Activated T-helper 9 cell treated with anti-CD3 and anti-CD28 coated beads, Interleukin-2, amount 50 U/mL, for 16 hours (primary cell): ENCODE measurements around the gene PRKCA.
"Not testable (repeated sequence)": the region's sequence is repeated elsewhere in the genome, so short reads cannot be mapped to it uniquely, and the experiment has no call there.

ENCODE experiments used
- DNase-seq: peaks from one replicate; pipeline ENCODE4 v3.0.0-alpha.2; 2020; ENCODE audit warnings: low read depth

Gene PRKCA

GRCh38 chr17:66684261-66684660 is 381.8 kb downstream of the PRKCA start:
- no peak for DNase-seq

GRCh38 chr17:66684731-66685130 is 382.3 kb downstream of the PRKCA start:
- no peak for DNase-seq

GRCh38 chr17:66686601-66687000 is 384.2 kb downstream of the PRKCA start:
- no peak for DNase-seq

- DNase-seq: no peak
Measured at GRCh38 chr17:66687570-66688284, 385.3 kb downstream of the PRKCA start.

- no peak for DNase-seq
Measured at GRCh38 chr17:66689221-66689620, 386.8 kb downstream of the PRKCA start.

- no peak for DNase-seq
Measured at GRCh38 chr17:66690166-66690565, 387.8 kb downstream of the PRKCA start.

GRCh38 chr17:66691644-66692420 is 389.4 kb downstream of the PRKCA start:
- no peak for DNase-seq

- no peak for DNase-seq
Measured at GRCh38 chr17:66692421-66692690, 389.9 kb downstream of the PRKCA start.

GRCh38 chr17:66695098-66695497 is 392.7 kb downstream of the PRKCA start:
- no peak for DNase-seq

- no peak for DNase-seq
Measured at GRCh38 chr17:66698270-66698669, 395.9 kb downstream of the PRKCA start.

GRCh38 chr17:66701462-66701861 is 399.0 kb downstream of the PRKCA start:
- no peak for DNase-seq

GRCh38 chr17:66702106-66702936 is 399.9 kb downstream of the PRKCA start:
- no peak for DNase-seq

- no peak for DNase-seq
Measured at GRCh38 chr17:66704858-66705520, 402.6 kb downstream of the PRKCA start.

- DNase-seq: no peak
Measured at GRCh38 chr17:66706851-66707450, 404.5 kb downstream of the PRKCA start.

- no peak for DNase-seq
Measured at GRCh38 chr17:66711401-66711800, 409.0 kb downstream of the PRKCA start.

GRCh38 chr17:66711881-66712321 is 409.5 kb downstream of the PRKCA start:
- DNase-seq: no peak

- no peak for DNase-seq
Measured at GRCh38 chr17:66712453-66712852, 410.0 kb downstream of the PRKCA start.

- not testable (repeated sequence) for DNase-seq
Measured at GRCh38 chr17:66713021-66713532, 410.7 kb downstream of the PRKCA start.

- DNase-seq: peak; percentile 13
Measured at GRCh38 chr17:66713533-66714042, 411.2 kb downstream of the PRKCA start.

- DNase-seq: no peak
Measured at GRCh38 chr17:66714046-66715023, 411.9 kb downstream of the PRKCA start.
